IMR-90 (cell line): ENCODE measurements around the gene TANC2.

Source experiments
- BHLHE40 ChIP-seq: fragments of 150-350 bp; IDR thresholded peaks from 2 replicates; pipeline ENCODE4 v1.6.1; 2016; ENCODE audit warnings: mild to moderate bottlenecking, low read depth, low read length
- CEBPB ChIP-seq: IDR thresholded peaks from 2 replicates; pipeline ENCODE4 v1.6.1; 2012; ENCODE audit warnings: low read depth, low read length, improper control_type of control experiment
- CTCF ChIP-seq: conservative IDR thresholded peaks from 2 replicates; pipeline ENCODE4 v1.5.1; 2012; ENCODE audit warnings: mild to moderate bottlenecking, low read depth, low read length, improper control_type of control experiment
- FOS ChIP-seq: fragments of 150-350 bp; IDR thresholded peaks from 2 replicates; pipeline ENCODE4 v1.6.1; 2016; ENCODE audit warnings: low read depth, low read length
- MAFK ChIP-seq: IDR thresholded peaks from 2 replicates; pipeline ENCODE4 v1.6.1; 2012; ENCODE audit warnings: low read depth, low read length, improper control_type of control experiment
- MAZ ChIP-seq: IDR thresholded peaks from 2 replicates; pipeline ENCODE4 v1.6.1; 2012; ENCODE audit warnings: low read depth, mild to moderate bottlenecking, low read length, improper control_type of control experiment, moderate library complexity, borderline replicate concordance
- MXI1 ChIP-seq: IDR thresholded peaks from 2 replicates; pipeline ENCODE4 v1.6.1; 2012; ENCODE audit warnings: low read depth, mild to moderate bottlenecking, low read length, moderate library complexity, borderline replicate concordance
- NFE2L2 ChIP-seq: fragments of 150-350 bp; IDR thresholded peaks from 2 replicates; pipeline ENCODE4 v1.6.1; 2016; ENCODE audit warnings: low read depth, mild to moderate bottlenecking, low read length
- POLR2A ChIP-seq: IDR thresholded peaks from 2 replicates; pipeline ENCODE4 v1.6.1; 2012; ENCODE audit warnings: mild to moderate bottlenecking, low read depth, low read length
- RAD21 ChIP-seq: IDR thresholded peaks from 2 replicates; pipeline ENCODE4 v1.6.1; 2012; ENCODE audit warnings: low read length, improper control_type of control experiment
- RFX5 ChIP-seq: IDR thresholded peaks from 2 replicates; pipeline ENCODE4 v1.8.0; 2012; ENCODE audit warnings: low read depth, mild to moderate bottlenecking, low read length, moderate library complexity
- SMC3 ChIP-seq: fragments of 150-350 bp; IDR thresholded peaks from 2 replicates; pipeline ENCODE4 v1.6.1; 2016; ENCODE audit warnings: low read depth, mild to moderate bottlenecking, antibody characterized with exemption, low read length, moderate library complexity
- USF2 ChIP-seq: fragments of 150-350 bp; IDR thresholded peaks from 2 replicates; pipeline ENCODE4 v1.6.1; 2017; ENCODE audit warnings: mild to moderate bottlenecking, antibody characterized with exemption, low read length, low read depth

- no peak for TF ChIP-seq POLR2A
- no peak for TF ChIP-seq CTCF
- TF ChIP-seq RAD21 = no peak
- no peak for TF ChIP-seq USF2
- no peak for TF ChIP-seq SMC3
- TF ChIP-seq NFE2L2 = no peak
- no peak for TF ChIP-seq MAZ
- TF ChIP-seq CEBPB = no peak
- no peak for TF ChIP-seq BHLHE40
- TF ChIP-seq RFX5 = no peak
- no peak for TF ChIP-seq MAFK
- no peak for TF ChIP-seq MXI1
- no peak for TF ChIP-seq FOS
These were observed 35.8 kb downstream of the TANC2 start for GRCh38 chr17:63001689-63002394.
